H1 (cell line): ENCODE data around the gene ENO2. TPM values are rescaled to one million over a fixed set of nuclear protein-coding genes. Genes with fewer than 3 reads are reported as not detected.

Experiments
- CTCF ChIA-PET: fragments of 300-600 bp; sonication (Branson Sonifier 250); formaldehyde crosslinking; loops from one replicate; lab custom pipeline; 2021; ENCODE audit not compliant: partially characterized antibody; lab: Charles Lee
- POLR2A ChIA-PET: fragments of 300-600 bp; sonication (Branson Sonifier 250); formaldehyde crosslinking; loops from one replicate; lab custom pipeline; 2021; ENCODE audit warnings: inconsistent platforms; ENCODE audit not compliant: partially characterized antibody; lab: Charles Lee
- DNase-seq, 2 experiments: peaks; one replicate each; pipeline versions ENCODE4 v3.0.0 to v3.0.0-alpha.2; 2010 to 2022; ENCODE audit warnings: low spot score in 2 of 2, low read depth in 1 of 2, mixed read lengths in 1 of 2
- FAIRE-seq: peaks from 2 replicates; lab custom pipeline; 2011; peaks lifted over from hg19 to GRCh38; lab: Jason Lieb, UNC
- H2AFZ ChIP-seq: 2 replicates; pipeline ENCODE4 v1.8.1; 2012; ENCODE audit warnings: low read length, inconsistent platforms
- H2AK5ac ChIP-seq: 2 replicates; pipeline ENCODE4 v1.6.1; 2013; ENCODE audit warnings: low read depth, low read length
- H2BK120ac ChIP-seq: replicated peaks from 2 replicates; pipeline ENCODE3; 2013; ENCODE audit warnings: low read depth, low read length, inconsistent platforms
- H2BK12ac ChIP-seq: 2 replicates; pipeline ENCODE4 v1.6.1; 2013; ENCODE audit warnings: low read depth, low read length
- H2BK15ac ChIP-seq: 2 replicates; pipeline ENCODE4 v1.6.1; 2013; ENCODE audit warnings: low read length
- H2BK20ac ChIP-seq: 2 replicates; pipeline ENCODE4 v1.6.1; 2013; ENCODE audit warnings: low read length
- H2BK5ac ChIP-seq: 2 replicates; pipeline ENCODE4 v1.6.1; 2013; ENCODE audit warnings: low read depth, low read length
- H3K14ac ChIP-seq: 2 replicates; pipeline ENCODE4 v1.6.1; 2013; ENCODE audit warnings: inconsistent platforms; ENCODE audit not compliant: insufficient read length
- H3K18ac ChIP-seq: 2 replicates; pipeline ENCODE4 v1.6.1; 2013; ENCODE audit warnings: low read length; ENCODE audit errors: extremely low read depth
- H3K23ac ChIP-seq: 2 replicates; pipeline ENCODE4 v1.6.1; 2013; ENCODE audit warnings: inconsistent platforms; ENCODE audit not compliant: insufficient read length
- H3K23me2 ChIP-seq: 2 replicates; pipeline ENCODE4 v1.6.1; 2013; ENCODE audit warnings: low read depth, low read length
- H3K27ac ChIP-seq: 2 replicates; pipeline ENCODE4 v1.6.1; 2011; ENCODE audit warnings: low read depth, low read length, inconsistent platforms
- H3K27me3 ChIP-seq, 4 experiments: replicated peaks in 1 of 4; 1 replicate in 1 of 4; 2 replicates in 3 of 4; pipeline versions ENCODE4 v1.6.1 to v1.8.1; 2011 to 2013; ENCODE audit warnings: low read length in 3 of 4, mild to moderate bottlenecking in 3 of 4, inconsistent platforms in 2 of 4, mixed read lengths in 2 of 4, moderate library complexity in 1 of 4; ENCODE audit not compliant: control insufficient read depth in 3 of 4, insufficient read depth in 3 of 4; ENCODE audit errors: extremely low read depth in 1 of 4
- H3K36me3 ChIP-seq, 4 experiments: 2 replicates each; pipeline versions ENCODE4 v1.6.1 to v1.8.1; 2011 to 2013; ENCODE audit warnings: mild to moderate bottlenecking in 4 of 4, low read length in 3 of 4, moderate library complexity in 2 of 4, control low read depth in 1 of 4, inconsistent platforms in 1 of 4; ENCODE audit not compliant: insufficient read depth in 4 of 4, control insufficient read depth in 2 of 4
- H3K4ac ChIP-seq: replicated peaks from 2 replicates; pipeline ENCODE3; 2013; ENCODE audit warnings: low read length, low read depth, mixed read lengths, inconsistent platforms; ENCODE audit not compliant: insufficient read length
- H3K4me1 ChIP-seq, 4 experiments: replicated peaks in 1 of 4; 1 replicate in 1 of 4; 2 replicates in 3 of 4; pipeline versions ENCODE4 v1.6.1 to v1.8.1; 2011 to 2013; ENCODE audit warnings: low read length in 3 of 4, inconsistent platforms in 2 of 4, mixed read lengths in 1 of 4; ENCODE audit not compliant: insufficient read depth in 4 of 4, control insufficient read depth in 3 of 4
- H3K4me2 ChIP-seq, 2 experiments: 2 replicates each; pipeline versions ENCODE4 v1.6.1 to v1.8.1; 2011 to 2013; ENCODE audit warnings: low read depth in 2 of 2, low read length in 2 of 2, control low read depth in 1 of 2, inconsistent platforms in 1 of 2, mild to moderate bottlenecking in 1 of 2; ENCODE audit not compliant: insufficient read depth in 1 of 2
- H3K4me3 ChIP-seq, 4 experiments: fragments of 200-600, 300-600 bp in 1 of 4; sonication (generic), shearing (Covaris generic), sonication (Bioruptor Twin) in 1 of 4; 2 replicates each; pipeline versions ENCODE4 v1.5.1 to v1.8.1; 2011 to 2016; ENCODE audit warnings: low read length in 4 of 4, low read depth in 3 of 4, control low read depth in 2 of 4, inconsistent platforms in 2 of 4, mild to moderate bottlenecking in 2 of 4, mixed read lengths in 1 of 4, moderate library complexity in 1 of 4; ENCODE audit not compliant: insufficient read depth in 2 of 4; ENCODE audit errors: extremely low read depth in 1 of 4
- H3K56ac ChIP-seq: replicated peaks from 2 replicates; pipeline ENCODE3; 2013; ENCODE audit warnings: low read depth, mild to moderate bottlenecking, mixed read lengths, low read length, inconsistent platforms; ENCODE audit not compliant: insufficient read length
- H3K79me1 ChIP-seq: 2 replicates; pipeline ENCODE4 v1.6.1; 2013; ENCODE audit warnings: low read depth, low read length, control low read depth
- H3K79me2 ChIP-seq, 2 experiments: 2 replicates each; pipeline versions ENCODE4 v1.6.1 to v1.8.1; 2012 to 2013; ENCODE audit warnings: low read length in 2 of 2, mild to moderate bottlenecking in 2 of 2, inconsistent platforms in 1 of 2; ENCODE audit not compliant: insufficient read depth in 2 of 2, control insufficient read depth in 1 of 2
- H3K9ac ChIP-seq, 4 experiments: replicated peaks in 1 of 4; 1 replicate in 1 of 4; 2 replicates in 3 of 4; pipeline versions ENCODE4 v1.6.1 to v1.8.1; 2011 to 2013; ENCODE audit warnings: low read depth in 3 of 4, low read length in 3 of 4, control low read depth in 2 of 4, mild to moderate bottlenecking in 2 of 4, moderate library complexity in 2 of 4, inconsistent platforms in 1 of 4; ENCODE audit errors: extremely low read depth in 1 of 4
- H3K9me3 ChIP-seq, 2 experiments: 2 replicates each; pipeline versions ENCODE4 v1.6.1 to v1.8.1; 2012 to 2013; ENCODE audit warnings: mild to moderate bottlenecking in 2 of 2, moderate library complexity in 2 of 2, control low read depth in 1 of 2, inconsistent platforms in 1 of 2, low read depth in 1 of 2, low read length in 1 of 2, mixed read lengths in 1 of 2; ENCODE audit not compliant: insufficient read depth in 2 of 2
- H4K20me1 ChIP-seq, 2 experiments: replicated peaks in 1 of 2; 2 replicates each; pipeline versions ENCODE3 to v1.8.1; 2011 to 2013; ENCODE audit warnings: inconsistent platforms in 2 of 2, low read length in 2 of 2, mild to moderate bottlenecking in 1 of 2; ENCODE audit not compliant: insufficient read depth in 2 of 2, control insufficient read depth in 1 of 2
- H4K5ac ChIP-seq: 2 replicates; pipeline ENCODE4 v1.6.1; 2013; ENCODE audit warnings: low read length, low read depth, mixed read lengths, inconsistent platforms; ENCODE audit not compliant: insufficient read length
- H4K8ac ChIP-seq: 2 replicates; pipeline ENCODE4 v1.8.0; 2013; ENCODE audit warnings: mild to moderate bottlenecking, moderate library complexity, low read length, inconsistent platforms; ENCODE audit not compliant: insufficient read depth; ENCODE audit errors: extremely low read depth
- H4K91ac ChIP-seq: replicated peaks from 2 replicates; pipeline ENCODE3; 2013; ENCODE audit warnings: low read length, mixed read lengths, inconsistent platforms; ENCODE audit not compliant: insufficient read length
- CEBPB ChIP-seq: IDR thresholded peaks from 2 replicates; pipeline ENCODE4 v1.6.1; 2012; ENCODE audit warnings: low read depth, low read length
- CHD2 ChIP-seq: IDR thresholded peaks from 2 replicates; pipeline ENCODE4 v1.6.1; 2012; ENCODE audit warnings: low read length, improper control_type of control experiment
- EP300 ChIP-seq, 2 experiments: IDR thresholded peaks; 1 replicate in 1 of 2; 2 replicates in 1 of 2; pipeline ENCODE4 v1.6.1; 2011 to 2012; ENCODE audit warnings: low read depth in 2 of 2, low read length in 2 of 2, mild to moderate bottlenecking in 2 of 2, borderline replicate concordance in 1 of 2, inconsistent platforms in 1 of 2, moderate library complexity in 1 of 2
- POLR2A ChIP-seq, 2 experiments: IDR thresholded peaks; 1 replicate in 1 of 2; 2 replicates in 1 of 2; pipeline ENCODE4 v1.6.1; 2011; ENCODE audit warnings: low read depth in 2 of 2, low read length in 2 of 2, mild to moderate bottlenecking in 2 of 2; ENCODE audit errors: control extremely low read depth in 1 of 2
- RAD21 ChIP-seq, 2 experiments: IDR thresholded peaks in 1 of 2; conservative IDR thresholded peaks in 1 of 2; 2 replicates each; pipeline ENCODE4 v1.6.1; 2011; ENCODE audit warnings: low read depth in 2 of 2, low read length in 2 of 2, improper control_type of control experiment in 1 of 2, inconsistent platforms in 1 of 2, mild to moderate bottlenecking in 1 of 2, moderate library complexity in 1 of 2
- SP1 ChIP-seq: IDR thresholded peaks from 2 replicates; pipeline ENCODE4 v1.6.1; 2011; ENCODE audit warnings: low read depth, low read length
- SRF ChIP-seq: IDR thresholded peaks from 2 replicates; pipeline ENCODE4 v1.6.1; 2011; ENCODE audit warnings: mild to moderate bottlenecking, low read depth, low read length, moderate library complexity
- YY1 ChIP-seq: IDR thresholded peaks from 2 replicates; pipeline ENCODE4 v1.6.1; 2011; ENCODE audit warnings: low read depth, mild to moderate bottlenecking, low read length
- ZNF274 ChIP-seq: IDR thresholded peaks from 2 replicates; pipeline ENCODE4 v1.7.0; 2012; ENCODE audit warnings: low read length, borderline replicate concordance; ENCODE audit errors: extremely low read depth
- WGBS, 2 experiments: shearing (Covaris generic) in 1 of 2; methylation state at CpG; one replicate each; pipeline versions ENCODE4 v1.1.6 to v1.1.7; 2013 to 2015; ENCODE audit warnings: low lambda C conversion rate in 2 of 2, mixed read lengths in 2 of 2, inconsistent platforms in 1 of 2, low coverage in 1 of 2, missing lambda C conversion rate in 1 of 2; ENCODE audit not compliant: insufficient replicate concordance in 2 of 2, insufficient coverage in 1 of 2, insufficient read length in 1 of 2; ENCODE audit errors: extremely low coverage in 1 of 2, missing lambda C conversion rate in 1 of 2; 5-methylcytosine and 5-hydroxymethylcytosine counted together
- polyA plus RNA-seq, 7 experiments: library from polyadenylated mRNA; depleted of rRNA in 3 of 7; stranded (reverse) in 5 of 7; unstranded in 2 of 7; fragments of >200 nt in 5 of 7; fragments of 200-250 nt in 2 of 7; gene quantifications; 1 replicate in 5 of 7; 2 replicates in 1 of 7; 4 replicates in 1 of 7; pipeline versions ENCODE4 v1.2.1 to v1.2.3, GENCODE V29; 2011 to 2013; ENCODE audit warnings: missing spikeins in 2 of 7, mixed read lengths in 2 of 7
- total RNA-seq: library from RNA; stranded (reverse); fragmentation: NEBNext Ultra II Directional; extraction: Animal tissue kit (Norgen Biotek cat#: 25700); gene quantifications from 2 replicates; pipeline ENCODE4 v1.2.1, GENCODE V29; 2021

The ENO2 gene
- total and polyA plus RNA-seq, 2 of the 8 experiments (the other 6 are each of a cell fraction or from before 2014, with no cell fraction given) = 92.4 to 102 TPM

DNA sequence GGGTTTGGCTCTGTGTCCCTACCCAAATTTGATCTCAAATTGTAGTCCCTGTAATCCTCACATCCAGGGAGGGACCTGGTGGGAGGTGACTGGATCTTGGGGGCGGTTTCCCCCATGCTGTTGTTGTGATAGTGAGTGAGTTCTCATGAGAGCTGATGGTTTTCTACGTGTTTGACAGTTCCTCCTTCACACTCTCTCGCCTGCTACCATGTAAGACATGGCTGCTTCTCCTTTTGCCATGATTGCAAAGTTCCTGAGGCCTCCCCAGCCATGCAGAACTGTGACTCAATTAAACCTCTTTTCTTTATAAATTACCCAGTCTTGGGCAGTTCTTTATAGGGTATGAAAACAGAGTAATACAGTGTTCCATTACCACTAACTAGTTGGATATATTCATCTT lies 20.1 kb upstream of the ENO2 start:
- H2BK120ac ChIP-seq = no peak overlapping the region
- no peak overlapping the region for H2AFZ ChIP-seq
- no peaks in the 10 kb centered on the region for H3K9me3 ChIP-seq
- H4K5ac ChIP-seq = no peak overlapping the region
- H3K4me2 ChIP-seq = no peak overlapping the region
- no peaks in the 10 kb centered on the region for H3K79me1 ChIP-seq
- ChIA-PET CTCF (interaction anchor here (0.5 to 5.0 kb wide), 4 partner anchors 22 to 728 kb away, joined by 3 to 84 read pairs (median 4); partner anchors contain the start of genes SPSB2 and TPI1), POLR2A (interaction anchor here (0.8 to 4.5 kb wide), 8 partner anchors 11 to 205 kb away, joined by 3 to 22 read pairs (median 4); partner anchors contain the start of genes LRRC23, PTMS, TPI1 and ZNF384)
- H2BK15ac ChIP-seq = no peak overlapping the region
- H3K23ac ChIP-seq = no peak overlapping the region
- H4K8ac ChIP-seq = no peak overlapping the region
- H2BK20ac ChIP-seq = no peak overlapping the region
- no peaks in the 10 kb centered on the region for H4K20me1 ChIP-seq
- H3K4me3 ChIP-seq = no peak overlapping the region
- TF ChIP-seq CHD2 (no peak), SP1 (no peak), RAD21 (IDR thresholded peaks at IDR 0.05 in 1 of 2, conservative IDR thresholded peaks at IDR 0.05 in 1 of 2; ENCODE audit: low read depth in 2 of 2, low read length in 2 of 2) (no peak), CEBPB (no peak), EP300 (IDR thresholded peaks at IDR 0.05; ENCODE audit: borderline replicate concordance in 1 of 2, low read depth in 2 of 2, low read length in 2 of 2) (no peak), ZNF274 (no peak), YY1 (no peak), POLR2A (IDR thresholded peaks at IDR 0.05; ENCODE audit: control extremely low read depth in 1 of 2, low read depth in 2 of 2, low read length in 2 of 2) (no peak), SRF (no peak)
- TF ChIP-seq, all 59 proteins: peak for 0
- no peak overlapping the region for H3K4ac ChIP-seq
- no peak overlapping the region for H2AK5ac ChIP-seq
- FAIRE-seq (no peak), DNase-seq (no peak)
- H2BK5ac ChIP-seq = no peak overlapping the region
- no peaks in the 10 kb centered on the region for H3K23me2 ChIP-seq
- H3K79me2 ChIP-seq = no peaks in the 10 kb centered on the region
- 85% methylated on average over 3 of the region's 3 CpGs; no CpG with 5 or more reads in 1 of the 2 experiments for WGBS, 2 experiments
- H3K9ac ChIP-seq = no peak overlapping the region
- no peak overlapping the region for H3K27ac ChIP-seq
- no peak overlapping the region for H3K18ac ChIP-seq
- H4K91ac ChIP-seq = no peak overlapping the region
- H3K4me1 ChIP-seq = peaks cover 0 to 4% (median 2%) of the 10 kb centered on the region in 4 experiments; a peak in 4 of 7 replicates
- H3K56ac ChIP-seq = no peak overlapping the region
- no peak overlapping the region for H3K14ac ChIP-seq
- H2BK12ac ChIP-seq = no peak overlapping the region
- H3K36me3 ChIP-seq = no peaks in the 10 kb centered on the region
- H3K27me3 ChIP-seq = no peaks in the 10 kb centered on the region
